H9 (cell line): ENCODE results near the gene MLST8. TPM values are rescaled to one million over a fixed set of nuclear protein-coding genes. Genes with fewer than 3 reads are reported as not detected.

Experiments used
- DNase-seq: peaks from one replicate; pipeline ENCODE4 v3.0.0-alpha.2; 2017
- H2AFZ ChIP-seq: one replicate; pipeline ENCODE4 v1.6.1; 2013; ENCODE audit warnings: mild to moderate bottlenecking, low read length, control low read depth, moderate library complexity
- H2AK5ac ChIP-seq: 2 replicates; pipeline ENCODE4 v1.6.1; 2013; ENCODE audit warnings: low read length, control low read depth, mixed read lengths; ENCODE audit not compliant: insufficient read length
- H2BK120ac ChIP-seq: one replicate; pipeline ENCODE4 v1.6.1; 2013; ENCODE audit warnings: low read depth, mild to moderate bottlenecking, low read length, control low read depth, inconsistent platforms; ENCODE audit not compliant: poor library complexity, severe bottlenecking
- H2BK12ac ChIP-seq: 2 replicates; pipeline ENCODE4 v1.6.1; 2013; ENCODE audit warnings: low read length, control low read depth, mixed read lengths, low read depth; ENCODE audit not compliant: insufficient read length
- H2BK15ac ChIP-seq: 2 replicates; pipeline ENCODE4 v1.6.1; 2013; ENCODE audit warnings: low read depth, low read length, control low read depth
- H2BK20ac ChIP-seq: one replicate; pipeline ENCODE4 v1.6.1; 2013; ENCODE audit warnings: low read depth, mild to moderate bottlenecking, low read length, control low read depth, inconsistent platforms; ENCODE audit not compliant: poor library complexity, severe bottlenecking
- H2BK5ac ChIP-seq: 2 replicates; pipeline ENCODE4 v1.6.1; 2013; ENCODE audit warnings: low read length, control low read depth, mixed read lengths; ENCODE audit not compliant: insufficient read length
- H3K14ac ChIP-seq: 2 replicates; pipeline ENCODE4 v1.6.1; 2013; ENCODE audit warnings: low read length, control low read depth; ENCODE audit not compliant: insufficient read depth
- H3K18ac ChIP-seq: 2 replicates; pipeline ENCODE4 v1.6.1; 2013; ENCODE audit warnings: low read depth, mild to moderate bottlenecking, mixed read lengths, low read length, control low read depth; ENCODE audit not compliant: insufficient read length
- H3K23ac ChIP-seq: 2 replicates; pipeline ENCODE4 v1.6.1; 2013; ENCODE audit warnings: low read length, control low read depth, mixed read lengths, low read depth; ENCODE audit not compliant: insufficient read length
- H3K23me2 ChIP-seq: 2 replicates; pipeline ENCODE4 v1.6.1; 2013; ENCODE audit warnings: low read depth, mild to moderate bottlenecking, mixed read lengths, low read length, control low read depth; ENCODE audit not compliant: insufficient read length, poor library complexity, severe bottlenecking
- H3K27ac ChIP-seq: 2 replicates; pipeline ENCODE4 v1.5.1; 2013; ENCODE audit warnings: low read length, control low read depth, mixed read lengths, low read depth; ENCODE audit not compliant: insufficient read length
- H3K27me3 ChIP-seq: 2 replicates; pipeline ENCODE4 v1.6.1; 2013; ENCODE audit warnings: low read length, control low read depth, inconsistent platforms; ENCODE audit not compliant: insufficient read depth
- H3K4ac ChIP-seq: 2 replicates; pipeline ENCODE4 v1.6.1; 2013; ENCODE audit warnings: low read depth, mild to moderate bottlenecking, control low read depth, inconsistent platforms, low read length, moderate library complexity
- H3K4me1 ChIP-seq: 2 replicates; pipeline ENCODE4 v1.6.1; 2013; ENCODE audit warnings: low read length, control low read depth, inconsistent platforms; ENCODE audit not compliant: insufficient read depth
- H3K4me2 ChIP-seq: 2 replicates; pipeline ENCODE4 v1.6.1; 2013; ENCODE audit warnings: low read length, control low read depth, mixed read lengths; ENCODE audit not compliant: insufficient read length, insufficient read depth
- H3K56ac ChIP-seq: 2 replicates; pipeline ENCODE4 v1.6.1; 2013; ENCODE audit warnings: low read depth, mild to moderate bottlenecking, mixed read lengths, low read length, control low read depth; ENCODE audit not compliant: insufficient read length
- H3K79me1 ChIP-seq: 2 replicates; pipeline ENCODE4 v1.6.1; 2013; ENCODE audit warnings: low read depth, mild to moderate bottlenecking, moderate library complexity, low read length, control low read depth, inconsistent platforms; ENCODE audit not compliant: insufficient read depth, poor library complexity, severe bottlenecking
- H3K79me2 ChIP-seq: 2 replicates; pipeline ENCODE4 v1.6.1; 2013; ENCODE audit warnings: low read length, control low read depth, inconsistent platforms; ENCODE audit not compliant: insufficient read depth
- H3K9ac ChIP-seq: 2 replicates; pipeline ENCODE4 v1.6.1; 2013; ENCODE audit warnings: low read length, control low read depth, mixed read lengths; ENCODE audit not compliant: insufficient read length; ENCODE audit errors: extremely low read depth
- H3K9me3 ChIP-seq: one replicate; pipeline ENCODE4 v1.6.1; 2013; ENCODE audit warnings: low read depth, low read length, inconsistent platforms; ENCODE audit not compliant: control insufficient read depth
- H3T11ph ChIP-seq: one replicate; pipeline ENCODE4 v1.6.1; 2013; ENCODE audit warnings: mild to moderate bottlenecking, low read length, control low read depth, inconsistent platforms
- H4K20me1 ChIP-seq: one replicate; pipeline ENCODE4 v1.6.1; 2013; ENCODE audit not compliant: control insufficient read depth, insufficient read length, insufficient read depth
- H4K5ac ChIP-seq: 2 replicates; pipeline ENCODE4 v1.6.1; 2013; ENCODE audit warnings: low read depth, mild to moderate bottlenecking, mixed read lengths, low read length, control low read depth; ENCODE audit not compliant: insufficient read length
- H4K8ac ChIP-seq: replicated peaks from 2 replicates; pipeline ENCODE4 v1.6.1; 2013; ENCODE audit warnings: low read length, control low read depth, mixed read lengths, low read depth; ENCODE audit not compliant: insufficient read length
- H4K91ac ChIP-seq: 2 replicates; pipeline ENCODE4 v1.6.1; 2013; ENCODE audit warnings: low read depth, mild to moderate bottlenecking, moderate library complexity, mixed read lengths, low read length, control low read depth; ENCODE audit not compliant: insufficient read length
- H3K27ac Mint-ChIP-seq, 3 experiments: 2 replicates in 2 of 3; 3 replicates in 1 of 3; pipeline ENCODE4 v1.8.0; 2020 to 2021; ENCODE audit warnings: mixed read lengths in 3 of 3, mild to moderate bottlenecking in 1 of 3, moderate library complexity in 1 of 3
- H3K27me3 Mint-ChIP-seq: 2 replicates; pipeline ENCODE4 v1.8.0; 2021; ENCODE audit warnings: low read depth, mild to moderate bottlenecking, moderate library complexity, mixed read lengths
- H3K36me3 Mint-ChIP-seq, 3 experiments: 2 replicates in 2 of 3; 3 replicates in 1 of 3; pipeline ENCODE4 v1.8.0; 2020 to 2021; ENCODE audit warnings: low read depth in 3 of 3, mixed read lengths in 3 of 3; ENCODE audit not compliant: insufficient read depth in 1 of 3
- H3K4me1 Mint-ChIP-seq, 2 experiments: 2 replicates each; pipeline ENCODE4 v1.8.0; 2020; ENCODE audit warnings: mixed read lengths in 2 of 2
- H3K4me3 Mint-ChIP-seq, 2 experiments: 2 replicates in 1 of 2; 3 replicates in 1 of 2; pipeline ENCODE4 v1.8.0; 2020 to 2021; ENCODE audit warnings: mild to moderate bottlenecking in 2 of 2, mixed read lengths in 2 of 2, moderate library complexity in 1 of 2
- H3K9me3 Mint-ChIP-seq, 2 experiments: 2 replicates in 1 of 2; 3 replicates in 1 of 2; pipeline ENCODE4 v1.8.0; 2020; ENCODE audit warnings: mild to moderate bottlenecking in 2 of 2, mixed read lengths in 2 of 2, moderate library complexity in 1 of 2
- CTCF ChIP-seq: fragments of 200-600 bp; sonication (generic); conservative IDR thresholded peaks from 3 replicates; pipeline ENCODE4 v1.8.0; 2021; ENCODE audit warnings: antibody characterized with exemption, mild to moderate bottlenecking
- WGBS: extraction: QIAGEN DNeasy Blood & Tissue Kit; methylation state at CpG from one replicate; pipeline ENCODE4 v1.1.7; 2013; ENCODE audit warnings: missing lambda C conversion rate, low lambda C conversion rate, mixed read lengths; ENCODE audit not compliant: insufficient read length; ENCODE audit errors: extremely low coverage; 5-methylcytosine and 5-hydroxymethylcytosine counted together
- total RNA-seq: library from RNA; stranded (reverse); gene quantifications from 2 replicates; pipeline ENCODE4 v1.2.1, GENCODE V29; 2021

MLST8 gene
- total RNA-seq, 1 experiment from 2014 or later = 74.5 TPM

- Histone ChIP-seq H2BK20ac (no peak overlapping the region), H3K27me3 (no peaks in the 10 kb centered on the region), H3K4me2 (no peak overlapping the region), H3K79me2 (no peaks in the 10 kb centered on the region), H3K23me2 (no peaks in the 10 kb centered on the region), H3K9ac (no peak overlapping the region), H3K79me1 (no peaks in the 10 kb centered on the region), H3K14ac (no peak overlapping the region), H3K4me1 (no peaks in the 10 kb centered on the region), H3K9me3 (no peaks in the 10 kb centered on the region), H2AFZ (no peak overlapping the region), H3K4ac (no peak overlapping the region), H2BK120ac (no peak overlapping the region), H3K27ac (no peak overlapping the region), H3K18ac (no peak overlapping the region), H3T11ph (no peak overlapping the region), H3K56ac (no peak overlapping the region), H3K23ac (no peak overlapping the region), H2BK12ac (no peak overlapping the region), H4K91ac (no peak overlapping the region), H4K5ac (no peak overlapping the region), H2BK5ac (no peak overlapping the region), H2BK15ac (no peak overlapping the region), H4K8ac (no peak overlapping the region), H4K20me1 (no peaks in the 10 kb centered on the region), H2AK5ac (no peak overlapping the region)
- no peak for TF ChIP-seq CTCF
- H3K27me3 Mint-ChIP-seq = peaks cover 4% of the 10 kb centered on the region; the same call in 1 of the 2 replicates
- no CpG with 5 or more reads among the region's 11 CpGs for WGBS
- no peak overlapping the region for H3K4me3 Mint-ChIP-seq
- no peak for DNase-seq
- no peaks in the 10 kb centered on the region; a peak in 1 of 5 replicates for H3K9me3 Mint-ChIP-seq
- peaks cover 0 to 3% of the 10 kb centered on the region in 2 experiments; a peak in 1 of 4 replicates for H3K4me1 Mint-ChIP-seq
- peaks cover 15 to 61% (median 40%) of the 10 kb centered on the region in 3 experiments; a peak in 6 of 7 replicates for H3K36me3 Mint-ChIP-seq
- no peak overlapping the region for H3K27ac Mint-ChIP-seq
Observed at GRCh38 chr16:2242598-2242997, 37.3 kb downstream of the MLST8 start.
